Naive B cell (primary cell): ENCODE results near the gene MYF6. TPM values are rescaled to one million over a fixed set of nuclear protein-coding genes. Genes with fewer than 3 reads are reported as not detected.

Source experiments
- ATAC-seq, 2 donors: fragments of 150-1000 bp; cut with Tn5 transposase; 2 replicates each; pipeline ENCODE4 v1.10.0; 2021; ENCODE audit warnings: low read depth in 2 of 2, mild to moderate bottlenecking in 2 of 2, moderate library complexity in 2 of 2
- DNase-seq: peaks from one replicate; pipeline ENCODE4 v3.0.0; 2022
- H3K27ac Mint-ChIP-seq, 6 donors: one replicate each; pipeline ENCODE4 v1.8.0; 2020 to 2022; ENCODE audit warnings: mild to moderate bottlenecking in 6 of 6, mixed read lengths in 6 of 6, moderate library complexity in 5 of 6, inconsistent platforms in 2 of 6
- H3K27me3 Mint-ChIP-seq, 3 donors: one replicate each; pipeline ENCODE4 v1.8.0; 2021 to 2022; ENCODE audit warnings: mixed read lengths in 3 of 3, mild to moderate bottlenecking in 1 of 3
- H3K36me3 Mint-ChIP-seq, 2 donors: one replicate each; pipeline ENCODE4 v1.8.0; 2020 to 2022; ENCODE audit warnings: mixed read lengths in 2 of 2, inconsistent platforms in 1 of 2, mild to moderate bottlenecking in 1 of 2
- H3K4me1 Mint-ChIP-seq, 3 donors: one replicate each; pipeline ENCODE4 v1.8.0; 2020 to 2022; ENCODE audit warnings: mixed read lengths in 3 of 3, inconsistent platforms in 1 of 3, mild to moderate bottlenecking in 1 of 3, moderate library complexity in 1 of 3
- H3K4me3 Mint-ChIP-seq, 8 donors: one replicate each; pipeline ENCODE4 v1.8.0; 2020 to 2022; ENCODE audit warnings: mild to moderate bottlenecking in 8 of 8, mixed read lengths in 8 of 8, moderate library complexity in 8 of 8, inconsistent platforms in 2 of 8
- H3K9me3 Mint-ChIP-seq, 7 donors: one replicate each; pipeline ENCODE4 v1.8.0; 2020 to 2022; ENCODE audit warnings: mixed read lengths in 7 of 7, mild to moderate bottlenecking in 5 of 7, inconsistent platforms in 2 of 7, moderate library complexity in 1 of 7
- polyA plus RNA-seq, 6 donors: library from polyadenylated mRNA; unstranded; fragments of 300-500 nt; fragmentation: Illumina TruSeq; gene quantifications; one replicate each; pipeline ENCODE4 v1.2.3, GENCODE V29; 2021; ENCODE audit warnings: low read depth in 6 of 6

MYF6 gene
- polyA plus RNA-seq, 6 donors from 2014 or later = 1.1 TPM; not detected in 5

GRCh38 chr12:80710727-80711449, 3.5 kb downstream of the MYF6 start:
- Mint-ChIP-seq H3K4me1 (peaks cover 0 to 7% (median 5%) of the 10 kb centered on the region in 3 donors), H3K4me3 (no peak overlapping the region), H3K9me3 (peaks cover 0 to 14% (median 5%) of the 10 kb centered on the region in 7 donors), H3K36me3 (peaks cover 0 to 7% of the 10 kb centered on the region in 2 donors), H3K27me3 (peaks cover 46 to 70% (median 69%) of the 10 kb centered on the region in 3 donors), H3K27ac (no peak overlapping the region)
- no peak for DNase-seq
- ATAC-seq = no peak

GRCh38 chr12:80711866-80712265, 4.4 kb downstream of the MYF6 start:
- no peak for ATAC-seq
- H3K27me3 Mint-ChIP-seq = peaks cover 43 to 74% (median 72%) of the 10 kb centered on the region in 3 donors
- peaks cover 0 to 7% (median 5%) of the 10 kb centered on the region in 3 donors for H3K4me1 Mint-ChIP-seq
- no peak for DNase-seq
- peaks cover 0 to 7% of the 10 kb centered on the region in 2 donors for H3K36me3 Mint-ChIP-seq
- no peak overlapping the region for H3K27ac Mint-ChIP-seq
- peaks cover 0 to 15% (median 5%) of the 10 kb centered on the region in 7 donors for H3K9me3 Mint-ChIP-seq
- no peak overlapping the region for H3K4me3 Mint-ChIP-seq

GRCh38 chr12:80712866-80713265, 5.4 kb downstream of the MYF6 start:
- Mint-ChIP-seq H3K27ac (no peak overlapping the region), H3K4me1 (peaks cover 0 to 5% (median 5%) of the 10 kb centered on the region in 3 donors), H3K4me3 (no peak overlapping the region), H3K27me3 (peaks cover 35 to 64% (median 64%) of the 10 kb centered on the region in 3 donors), H3K36me3 (peaks cover 0 to 7% of the 10 kb centered on the region in 2 donors), H3K9me3 (peaks cover 0 to 15% (median 4%) of the 10 kb centered on the region in 7 donors)
- DNase-seq (no peak), ATAC-seq (no peak)

GRCh38 chr12:80713419-80713818, 6.0 kb downstream of the MYF6 start:
- peaks cover 0 to 15% (median 4%) of the 10 kb centered on the region in 7 donors for H3K9me3 Mint-ChIP-seq
- peaks cover 0 to 7% of the 10 kb centered on the region in 2 donors for H3K36me3 Mint-ChIP-seq
- ATAC-seq (no peak), DNase-seq (no peak)
- H3K27me3 Mint-ChIP-seq = peaks cover 40 to 66% (median 65%) of the 10 kb centered on the region in 3 donors
- H3K4me1 Mint-ChIP-seq = peaks cover 0 to 4% (median 4%) of the 10 kb centered on the region in 3 donors
- H3K4me3 Mint-ChIP-seq = no peak overlapping the region
- H3K27ac Mint-ChIP-seq = no peak overlapping the region

- Mint-ChIP-seq H3K4me3 (no peak overlapping the region), H3K27ac (no peak overlapping the region), H3K36me3 (peaks cover 0 to 7% of the 10 kb centered on the region in 2 donors), H3K4me1 (no peaks in the 10 kb centered on the region), H3K27me3 (peaks cover 43 to 65% (median 63%) of the 10 kb centered on the region in 3 donors), H3K9me3 (peaks cover 0 to 15% (median 4%) of the 10 kb centered on the region in 7 donors)
- ATAC-seq = no peak
- DNase-seq = no peak
Observed at GRCh38 chr12:80714055-80714454, 6.6 kb downstream of the MYF6 start.

- Mint-ChIP-seq H3K4me1 (no peaks in the 10 kb centered on the region), H3K36me3 (peaks cover 0 to 7% of the 10 kb centered on the region in 2 donors), H3K9me3 (peaks cover 0 to 15% (median 4%) of the 10 kb centered on the region in 7 donors), H3K27ac (no peak overlapping the region), H3K4me3 (no peak overlapping the region), H3K27me3 (peaks cover 43 to 58% (median 56%) of the 10 kb centered on the region in 3 donors)
- DNase-seq (no peak), ATAC-seq (no peak)
Observed at GRCh38 chr12:80714846-80715245, 7.4 kb downstream of the MYF6 start.

- no peak overlapping the region for H3K4me3 Mint-ChIP-seq
- DNase-seq (no peak), ATAC-seq (no peak)
- H3K27ac Mint-ChIP-seq = peak overlapping the region in 1 of 6 donors; percentile 21
- H3K27me3 Mint-ChIP-seq = peaks cover 36 to 50% (median 47%) of the 10 kb centered on the region in 3 donors
- peaks cover 0 to 11% (median 4%) of the 10 kb centered on the region in 7 donors for H3K9me3 Mint-ChIP-seq
- no peaks in the 10 kb centered on the region for H3K4me1 Mint-ChIP-seq
- H3K36me3 Mint-ChIP-seq = peaks cover 0 to 7% of the 10 kb centered on the region in 2 donors
Observed at GRCh38 chr12:80715713-80716249, 8.3 kb downstream of the MYF6 start.

- H3K4me3 Mint-ChIP-seq = no peak within 1 kb of the TSS
- peaks cover 0 to 11% (median 4%) of the 10 kb centered on the region in 7 donors for H3K9me3 Mint-ChIP-seq
- H3K27ac Mint-ChIP-seq = peak within 1 kb of the TSS in 1 of 6 donors; percentile 21
- DNase-seq (no peak), ATAC-seq (no peak)
- peaks cover 0 to 7% of the 10 kb centered on the region in 2 donors for H3K36me3 Mint-ChIP-seq
- H3K27me3 Mint-ChIP-seq = peaks cover 34 to 50% (median 47%) of the 10 kb centered on the region in 3 donors
- no peaks in the 10 kb centered on the region for H3K4me1 Mint-ChIP-seq
Observed at GRCh38 chr12:80716696-80717469, 9.4 kb downstream of the MYF6 start, which contains the start of gene MYF5. MYF5 (plus strand) TSS chr12:80716912; CDS start chr12:80717064, 152 bp downstream.

GRCh38 chr12:80717856-80718255, 10.4 kb downstream of the MYF6 start:
- Mint-ChIP-seq H3K36me3 (peaks cover 0 to 7% of the 10 kb centered on the region in 2 donors), H3K4me3 (no peak overlapping the region), H3K4me1 (no peaks in the 10 kb centered on the region), H3K27me3 (peaks cover 30 to 43% (median 43%) of the 10 kb centered on the region in 3 donors), H3K9me3 (peaks cover 0 to 11% (median 4%) of the 10 kb centered on the region in 7 donors), H3K27ac (no peak overlapping the region)
- DNase-seq = no peak
- ATAC-seq = no peak

GRCh38 chr12:80720516-80720915, 13.1 kb downstream of the MYF6 start:
- no peak overlapping the region for H3K4me3 Mint-ChIP-seq
- ATAC-seq (no peak), DNase-seq (no peak)
- H3K27me3 Mint-ChIP-seq = peaks cover 20 to 24% (median 21%) of the 10 kb centered on the region in 3 donors
- H3K4me1 Mint-ChIP-seq = no peaks in the 10 kb centered on the region
- peaks cover 0 to 10% (median 0%) of the 10 kb centered on the region in 7 donors for H3K9me3 Mint-ChIP-seq
- H3K36me3 Mint-ChIP-seq = no peaks in the 10 kb centered on the region
- H3K27ac Mint-ChIP-seq = no peak overlapping the region

- ATAC-seq (no peak), DNase-seq (no peak)
- peaks cover 0 to 3% (median 0%) of the 10 kb centered on the region in 7 donors for H3K9me3 Mint-ChIP-seq
- H3K36me3 Mint-ChIP-seq = no peaks in the 10 kb centered on the region
- H3K27ac Mint-ChIP-seq = no peak overlapping the region
- H3K27me3 Mint-ChIP-seq = peaks cover 12 to 16% (median 14%) of the 10 kb centered on the region in 3 donors
- H3K4me3 Mint-ChIP-seq = no peak overlapping the region
- no peaks in the 10 kb centered on the region for H3K4me1 Mint-ChIP-seq
Observed at GRCh38 chr12:80721326-80721725, 13.9 kb downstream of the MYF6 start.

- Mint-ChIP-seq H3K36me3 (no peaks in the 10 kb centered on the region), H3K4me1 (no peaks in the 10 kb centered on the region), H3K27me3 (no peaks in the 10 kb centered on the region), H3K4me3 (no peak overlapping the region), H3K27ac (no peak overlapping the region), H3K9me3 (no peaks in the 10 kb centered on the region)
- DNase-seq (no peak), ATAC-seq (no peak)
Observed at GRCh38 chr12:80745851-80746505, 38.5 kb downstream of the MYF6 start.

- Mint-ChIP-seq H3K4me3 (no peak overlapping the region), H3K4me1 (no peaks in the 10 kb centered on the region), H3K27me3 (no peaks in the 10 kb centered on the region), H3K27ac (no peak overlapping the region), H3K36me3 (no peaks in the 10 kb centered on the region), H3K9me3 (peaks cover 0 to 2% (median 0%) of the 10 kb centered on the region in 7 donors)
- DNase-seq = no peak
- ATAC-seq = no peak
Observed at GRCh38 chr12:80747800-80748199, 40.4 kb downstream of the MYF6 start.
